Mammary epithelial cell (primary cell): ENCODE data around the gene KRT81.

Source experiments
- EZH2 ChIP-seq: IDR thresholded peaks from 2 replicates; pipeline ENCODE4 v1.6.1; 2012; ENCODE audit warnings: low read length, inconsistent platforms, borderline replicate concordance
- TF ChIP-seq, protein P1 (sequence below), 2 donors: IDR thresholded peaks in 1 of 2; conservative IDR thresholded peaks in 1 of 2; 2 replicates each; pipeline ENCODE4 v1.5.1; 2011 to 2012; ENCODE audit warnings: inconsistent platforms in 2 of 2, low read length in 2 of 2, mild to moderate bottlenecking in 2 of 2, control low read depth in 1 of 2, low read depth in 1 of 2; ENCODE audit not compliant: insufficient read depth in 1 of 2; ENCODE audit errors: extremely low read depth in 1 of 2

DNA sequence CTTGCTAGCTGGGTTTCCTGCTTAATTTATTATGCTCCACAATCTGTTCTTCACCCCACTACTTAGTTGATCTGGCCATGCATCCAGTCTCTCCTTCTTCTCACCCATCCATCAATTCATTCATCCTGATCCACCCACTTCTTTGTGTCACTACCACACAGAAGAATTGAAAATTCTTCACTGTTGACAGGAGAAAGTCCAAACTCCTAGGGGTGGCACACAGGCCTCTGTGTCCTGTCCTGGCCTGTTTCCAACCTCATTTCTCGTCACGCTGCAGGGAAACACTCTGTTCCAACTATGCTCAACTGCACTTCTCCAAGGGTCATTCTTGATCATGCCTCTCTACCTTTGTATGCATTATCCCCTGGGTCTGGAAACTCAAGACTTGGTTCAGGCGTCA is 40.5 kb upstream of the KRT81 start:
- TF ChIP-seq, protein P1, sequence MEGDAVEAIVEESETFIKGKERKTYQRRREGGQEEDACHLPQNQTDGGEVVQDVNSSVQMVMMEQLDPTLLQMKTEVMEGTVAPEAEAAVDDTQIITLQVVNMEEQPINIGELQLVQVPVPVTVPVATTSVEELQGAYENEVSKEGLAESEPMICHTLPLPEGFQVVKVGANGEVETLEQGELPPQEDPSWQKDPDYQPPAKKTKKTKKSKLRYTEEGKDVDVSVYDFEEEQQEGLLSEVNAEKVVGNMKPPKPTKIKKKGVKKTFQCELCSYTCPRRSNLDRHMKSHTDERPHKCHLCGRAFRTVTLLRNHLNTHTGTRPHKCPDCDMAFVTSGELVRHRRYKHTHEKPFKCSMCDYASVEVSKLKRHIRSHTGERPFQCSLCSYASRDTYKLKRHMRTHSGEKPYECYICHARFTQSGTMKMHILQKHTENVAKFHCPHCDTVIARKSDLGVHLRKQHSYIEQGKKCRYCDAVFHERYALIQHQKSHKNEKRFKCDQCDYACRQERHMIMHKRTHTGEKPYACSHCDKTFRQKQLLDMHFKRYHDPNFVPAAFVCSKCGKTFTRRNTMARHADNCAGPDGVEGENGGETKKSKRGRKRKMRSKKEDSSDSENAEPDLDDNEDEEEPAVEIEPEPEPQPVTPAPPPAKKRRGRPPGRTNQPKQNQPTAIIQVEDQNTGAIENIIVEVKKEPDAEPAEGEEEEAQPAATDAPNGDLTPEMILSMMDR (conservative IDR thresholded peaks at IDR 0.05 in 1 of 2, IDR thresholded peaks at IDR 0.05 in 1 of 2; ENCODE audit: extremely low read depth in 1 of 2, insufficient read depth in 1 of 2, low read depth in 1 of 2, low read length in 2 of 2) = no peak
- TF ChIP-seq EZH2 = no peak
